ENCODE results near the gene ITIH5. TPM values are rescaled to one million over a fixed set of nuclear protein-coding genes. Genes with fewer than 3 reads are reported as not detected.

Gene ITIH5
- polyA plus RNA-seq, 3 donors = not detected

- no peak for TF ChIP-seq CTCF (IDR thresholded peaks at IDR 0.05)
- H2AFZ ChIP-seq (ENCODE audit: insufficient read depth, low read depth, low read length, poor library complexity, severe bottlenecking) = no peak overlapping the region
- H4K20me1 ChIP-seq (ENCODE audit: insufficient read depth, low read length) = no peaks in the 10 kb centered on the region
- Mint-ChIP-seq H3K4me3 (no peak overlapping the region), H3K27ac (no peak overlapping the region), H3K36me3 (no peaks in the 10 kb centered on the region), H3K9me3 (no peaks in the 10 kb centered on the region), H3K4me1 (peaks cover 9% of the 10 kb centered on the region), H3K27me3 (ENCODE audit: low read depth in 3 of 3) (peaks cover 0 to 8% (median 2%) of the 10 kb centered on the region in 3 donors)
- H3K4me1 ChIP-seq (ENCODE audit: control insufficient read depth in 1 of 2, insufficient read depth in 2 of 2, low read length in 2 of 2) = no peaks in the 10 kb centered on the region
- intact Hi-C loops (cut with micrococcal nuclease) = no loop called here
- no peak overlapping the region for H3K4me3 ChIP-seq (replicated peaks in 1 of 3; ENCODE audit: low read depth in 2 of 3, low read length in 3 of 3)
- H3K27me3 ChIP-seq (ENCODE audit: control insufficient read depth in 2 of 2, insufficient read depth in 2 of 2, low read length in 2 of 2) = no peaks in the 10 kb centered on the region
- no peak for DNase-seq
- H3K36me3 ChIP-seq (replicated peaks in 1 of 2; ENCODE audit: control insufficient read depth in 1 of 2, insufficient read depth in 2 of 2, low read length in 2 of 2) = no peaks in the 10 kb centered on the region
- WGBS (ENCODE audit: insufficient coverage) = over 99% methylated on average over 8 of the region's 21 CpGs
- no peaks in the 10 kb centered on the region for H3K9me3 ChIP-seq (replicated peaks in 1 of 2; ENCODE audit: control insufficient read depth in 1 of 2, insufficient read depth in 1 of 2, low read length in 2 of 2)
- no peak overlapping the region for H3K9ac ChIP-seq (ENCODE audit: insufficient read depth, low read length, poor library complexity, severe bottlenecking)
- no peak overlapping the region for H3K4me2 ChIP-seq (replicated peaks; ENCODE audit: extremely low read depth, low read length, poor library complexity, severe bottlenecking)
- no peaks in the 10 kb centered on the region for H3K79me2 ChIP-seq (ENCODE audit: insufficient read depth, low read length)
- H3K27ac ChIP-seq (ENCODE audit: low read depth in 1 of 2, low read length in 2 of 2) = no peak overlapping the region
Observed at GRCh38 chr10:7576340-7576739, 90.4 kb downstream of the ITIH5 start.

GRCh38 chr10:7572391-7572790, 94.4 kb downstream of the ITIH5 start:
- no peaks in the 10 kb centered on the region for H3K4me1 ChIP-seq (ENCODE audit: control insufficient read depth in 1 of 2, insufficient read depth in 2 of 2, low read length in 2 of 2)
- Mint-ChIP-seq H3K27me3 (ENCODE audit: low read depth in 3 of 3) (peaks cover 1 to 2% (median 2%) of the 10 kb centered on the region in 3 donors), H3K27ac (no peak overlapping the region), H3K9me3 (no peaks in the 10 kb centered on the region), H3K36me3 (no peaks in the 10 kb centered on the region), H3K4me3 (no peak overlapping the region), H3K4me1 (peaks cover 9% of the 10 kb centered on the region)
- no peaks in the 10 kb centered on the region for H3K27me3 ChIP-seq (ENCODE audit: control insufficient read depth in 2 of 2, insufficient read depth in 2 of 2, low read length in 2 of 2)
- H3K4me3 ChIP-seq (replicated peaks in 1 of 3; ENCODE audit: low read depth in 2 of 3, low read length in 3 of 3) = no peak overlapping the region
- H4K20me1 ChIP-seq (ENCODE audit: insufficient read depth, low read length) = no peaks in the 10 kb centered on the region
- no peak overlapping the region for H2AFZ ChIP-seq (ENCODE audit: insufficient read depth, low read depth, low read length, poor library complexity, severe bottlenecking)
- whole genome bisulfite sequencing (ENCODE audit: insufficient coverage) = 0% methylated on average over 1 of the region's 3 CpGs
- H3K36me3 ChIP-seq (replicated peaks in 1 of 2; ENCODE audit: control insufficient read depth in 1 of 2, insufficient read depth in 2 of 2, low read length in 2 of 2) = no peaks in the 10 kb centered on the region
- H3K27ac ChIP-seq (ENCODE audit: low read depth in 1 of 2, low read length in 2 of 2) = no peak overlapping the region
- intact Hi-C loops (cut with micrococcal nuclease) = no loop called here
- DNase-seq = no peak
- H3K4me2 ChIP-seq (replicated peaks; ENCODE audit: extremely low read depth, low read length, poor library complexity, severe bottlenecking) = no peak overlapping the region
- H3K79me2 ChIP-seq (ENCODE audit: insufficient read depth, low read length) = no peaks in the 10 kb centered on the region
- TF ChIP-seq CTCF (IDR thresholded peaks at IDR 0.05) = no peak
- no peaks in the 10 kb centered on the region for H3K9me3 ChIP-seq (replicated peaks in 1 of 2; ENCODE audit: control insufficient read depth in 1 of 2, insufficient read depth in 1 of 2, low read length in 2 of 2)
- no peak overlapping the region for H3K9ac ChIP-seq (ENCODE audit: insufficient read depth, low read length, poor library complexity, severe bottlenecking)
